DMS114 treated with DMSO at 0.1 percent for 48 hours (cell line): ENCODE data around the gene AP1AR.
"Not testable (repeated sequence)": the region's sequence is repeated elsewhere in the genome, so short reads cannot be mapped to it uniquely, and the experiment has no call there.

Source experiments
- DNase-seq: peaks from one replicate; lab custom pipeline; 2025; ENCODE audit not compliant: unreplicated experiment; lab: John Stamatoyannopoulos, UW

AP1AR gene

DNA sequence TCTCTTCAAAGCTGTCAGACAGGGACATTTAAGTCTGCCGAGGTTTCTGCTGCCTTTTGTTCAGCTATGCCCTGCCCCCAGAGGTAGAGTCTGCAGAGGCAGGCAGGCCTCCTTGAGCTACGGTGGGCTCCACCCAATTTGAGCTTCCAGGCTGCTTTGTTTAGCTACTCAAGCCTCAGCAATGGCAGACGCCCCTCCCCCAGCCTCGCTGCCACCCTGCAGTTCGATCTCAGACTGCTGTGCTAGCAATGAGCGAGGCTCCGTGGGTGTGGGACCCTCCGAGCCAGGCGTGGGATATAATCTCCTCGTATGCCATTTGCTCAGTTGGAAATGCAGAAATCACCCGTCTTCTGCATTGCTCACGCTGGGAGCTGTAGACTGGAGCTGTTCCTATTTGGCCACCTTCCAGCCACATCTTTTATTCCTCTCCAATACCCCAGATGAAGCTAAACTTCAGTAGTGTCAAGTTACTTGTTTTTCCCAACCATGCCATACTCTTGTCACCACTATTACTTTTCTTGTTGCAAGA lies 77.7 kb downstream of the AP1AR start:
- not testable (repeated sequence) for DNase-seq

- DNase-seq: no peak
Observed at GRCh38 chr4:112311516-112311915, 79.9 kb downstream of the AP1AR start.

DNA sequence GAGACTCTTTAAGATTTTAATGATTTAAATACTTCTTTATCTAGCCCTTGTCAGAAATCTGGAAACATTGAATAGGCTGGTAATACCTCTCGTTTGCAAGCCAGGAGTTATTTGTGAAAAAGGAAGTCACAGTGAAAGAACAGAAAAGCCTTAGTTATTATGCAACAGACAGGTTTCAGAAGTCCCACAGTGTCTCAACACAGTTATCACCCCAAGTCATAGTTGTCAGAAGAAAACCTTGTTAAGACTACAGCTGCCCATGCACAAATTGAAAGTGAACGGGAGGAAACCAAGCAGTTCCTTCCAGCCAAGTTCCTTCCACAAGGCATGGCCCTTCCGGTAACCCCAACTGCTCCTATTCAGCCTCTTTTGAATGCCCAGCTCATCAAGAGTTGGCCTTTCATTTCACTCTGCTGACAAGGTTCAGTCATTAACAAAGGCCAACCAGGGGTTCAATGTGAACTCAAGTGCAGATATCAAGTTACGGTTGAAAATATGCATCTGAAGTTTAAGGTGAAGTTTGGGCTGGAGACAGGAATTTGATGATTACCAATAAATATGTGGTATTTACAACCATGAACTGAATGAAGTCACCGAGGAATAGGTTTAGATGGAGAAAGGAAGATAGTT lies 81.1 kb downstream of the AP1AR start:
- no peak for DNase-seq

GRCh38 chr4:112315446-112315845 lies 83.9 kb downstream of the AP1AR start:
- no peak for DNase-seq

GRCh38 chr4:112316360-112316759 lies 84.8 kb downstream of the AP1AR start:
- no peak for DNase-seq

DNA sequence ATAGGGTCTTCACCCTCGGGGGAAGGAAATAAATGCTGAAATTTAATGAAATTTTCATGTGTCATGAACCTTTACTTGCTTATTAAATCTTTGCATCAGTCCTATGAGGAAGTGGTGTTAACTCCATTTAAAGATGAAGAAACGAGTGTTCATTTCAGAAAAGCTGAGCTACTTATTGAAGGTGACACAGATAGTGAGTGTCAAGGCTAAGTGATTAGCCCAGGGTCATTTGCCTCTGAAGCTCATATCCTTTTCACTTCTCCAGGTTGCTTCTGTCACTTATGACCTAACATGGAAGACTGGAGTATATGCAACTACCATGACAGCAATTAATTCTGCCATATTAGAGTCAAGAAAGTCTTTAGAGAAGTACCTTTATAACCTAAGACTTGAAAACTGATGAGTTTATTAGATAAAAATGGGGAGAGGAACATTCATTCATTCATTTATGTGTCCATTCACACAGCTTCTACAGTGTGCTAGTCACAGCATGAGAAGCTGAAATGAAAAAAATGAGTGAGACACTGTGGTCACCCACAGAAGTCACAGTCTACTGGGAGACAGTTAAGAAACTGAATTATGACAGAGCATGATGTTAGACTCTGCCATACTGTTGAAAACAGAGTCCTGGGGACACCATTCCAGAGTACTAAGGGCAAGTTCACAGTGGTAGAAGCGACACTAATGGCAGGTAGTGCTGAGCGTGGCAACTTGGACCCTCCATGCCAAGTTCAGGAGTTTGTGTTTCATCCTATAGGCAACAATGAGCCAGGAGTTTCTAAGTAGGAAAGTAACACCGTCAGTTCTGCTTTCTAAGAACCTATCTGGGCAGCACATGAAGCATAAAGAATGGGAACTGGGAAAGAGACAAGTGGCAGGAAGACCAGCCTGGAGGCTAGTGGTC lies 86.9 kb downstream of the AP1AR start:
- no peak for DNase-seq
